Measurements from ENCODE around the gene FGD2. TPM values are rescaled to one million over a fixed set of nuclear protein-coding genes. Genes with fewer than 3 reads are reported as not detected.
"Not testable (repeated sequence)": the region's sequence is repeated elsewhere in the genome, so short reads cannot be mapped to it uniquely, and the experiment has no call there.

The FGD2 gene
- total RNA-seq, 4 donors from 2014 or later, result 11.6 to 34.5 (median 22.5) TPM

DNA sequence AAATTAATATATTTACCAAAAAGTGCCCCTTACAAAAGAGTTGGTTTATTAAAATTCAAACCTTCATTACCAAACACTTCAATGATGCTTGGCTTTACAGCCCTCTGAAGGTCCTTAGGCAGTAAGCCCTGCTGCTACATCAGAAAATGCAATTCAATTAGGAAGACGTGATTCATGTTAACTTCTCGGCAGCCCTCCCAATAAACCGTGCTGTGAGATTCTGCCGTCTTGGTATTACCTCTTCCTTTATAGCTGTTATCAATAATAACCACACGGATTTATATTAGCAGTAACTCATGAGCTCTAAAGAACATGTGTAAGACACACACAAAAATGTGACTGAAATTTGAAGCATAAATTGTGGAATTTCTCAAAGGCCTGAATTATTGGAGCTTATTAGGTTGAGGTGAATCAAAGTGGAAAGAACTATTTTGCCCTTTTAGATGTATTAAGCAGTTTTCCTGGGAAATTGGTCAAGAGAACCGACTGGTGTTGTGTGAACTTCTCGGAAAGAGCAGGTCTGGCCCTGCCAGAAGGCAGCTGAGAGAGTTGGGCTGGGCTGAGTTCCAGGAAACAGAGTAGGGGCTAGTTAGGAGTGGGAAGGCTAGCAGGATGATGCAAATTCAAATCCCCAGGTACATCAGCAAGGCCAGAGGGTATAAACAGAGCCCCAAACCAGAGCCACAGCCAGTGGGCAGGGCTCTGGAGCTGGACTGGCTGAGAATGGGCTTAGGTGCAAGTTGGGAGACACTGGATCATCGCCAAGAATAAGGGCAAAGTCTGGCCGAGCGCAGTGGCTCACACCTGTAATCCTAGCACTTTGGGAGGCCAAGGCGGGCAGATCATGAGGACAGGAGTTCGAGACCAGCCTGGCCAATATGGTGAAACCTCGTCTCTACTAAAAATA lies 33.1 kb downstream of the FGD2 start:
- TF ChIP-seq POLR2AphosphoS5 (IDR thresholded peaks at IDR 0.05), result peak; percentile 78
- no peak for TF ChIP-seq EP300 (IDR thresholded peaks at IDR 0.05)
- no peak for TF ChIP-seq POLR2A (IDR thresholded peaks at IDR 0.05)
- peak overlapping the region in 1 of 4 donors; percentile 7 for H3K27ac ChIP-seq
- no peaks in the 10 kb centered on the region for H3K36me3 ChIP-seq
- peaks cover 0 to 7% (median 0%) of the 10 kb centered on the region in 3 donors for H3K4me1 ChIP-seq
- ATAC-seq, result peak; percentile 81
- 28 to 47% methylated on average over 7 to 11 of the region's 13 CpGs for WGBS, 2 donors (ENCODE audit: low coverage in 1 of 2)
- no peaks in the 10 kb centered on the region for H3K27me3 ChIP-seq
- H3K9me3 ChIP-seq, result no peaks in the 10 kb centered on the region
- H3K4me3 ChIP-seq, result no peak overlapping the region

DNA sequence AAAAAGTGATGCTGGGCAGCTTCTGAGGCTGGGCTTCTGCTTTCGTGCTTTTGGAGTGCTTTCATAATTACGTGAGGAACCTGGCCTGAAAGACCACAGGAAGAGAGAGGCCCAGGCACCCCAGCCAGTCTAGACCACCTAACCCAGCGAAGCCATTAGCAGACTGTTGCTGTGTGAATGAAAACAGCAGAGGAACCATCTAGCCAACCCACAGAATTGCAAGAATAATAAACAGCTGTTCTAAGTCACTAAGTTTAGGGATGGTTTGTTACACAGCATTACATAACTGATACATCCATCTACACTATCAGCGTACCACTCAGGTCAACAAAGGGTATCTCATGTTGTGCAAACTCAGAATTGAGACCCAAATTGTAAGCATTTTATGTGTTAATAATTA lies 34.5 kb downstream of the FGD2 start:
- 91 to 100% methylated on average over 2 to 4 of the region's 4 CpGs for WGBS, 2 donors (ENCODE audit: low coverage in 1 of 2)
- Histone ChIP-seq H3K4me1 (peaks cover 0 to 7% (median 0%) of the 10 kb centered on the region in 3 donors), H3K9me3 (no peaks in the 10 kb centered on the region), H3K4me3 (no peak overlapping the region), H3K36me3 (no peaks in the 10 kb centered on the region), H3K27me3 (no peaks in the 10 kb centered on the region), H3K27ac (no peak overlapping the region)
- no peak for TF ChIP-seq POLR2AphosphoS5 (IDR thresholded peaks at IDR 0.05)
- TF ChIP-seq POLR2A (IDR thresholded peaks at IDR 0.05), result no peak
- TF ChIP-seq, protein P1, sequence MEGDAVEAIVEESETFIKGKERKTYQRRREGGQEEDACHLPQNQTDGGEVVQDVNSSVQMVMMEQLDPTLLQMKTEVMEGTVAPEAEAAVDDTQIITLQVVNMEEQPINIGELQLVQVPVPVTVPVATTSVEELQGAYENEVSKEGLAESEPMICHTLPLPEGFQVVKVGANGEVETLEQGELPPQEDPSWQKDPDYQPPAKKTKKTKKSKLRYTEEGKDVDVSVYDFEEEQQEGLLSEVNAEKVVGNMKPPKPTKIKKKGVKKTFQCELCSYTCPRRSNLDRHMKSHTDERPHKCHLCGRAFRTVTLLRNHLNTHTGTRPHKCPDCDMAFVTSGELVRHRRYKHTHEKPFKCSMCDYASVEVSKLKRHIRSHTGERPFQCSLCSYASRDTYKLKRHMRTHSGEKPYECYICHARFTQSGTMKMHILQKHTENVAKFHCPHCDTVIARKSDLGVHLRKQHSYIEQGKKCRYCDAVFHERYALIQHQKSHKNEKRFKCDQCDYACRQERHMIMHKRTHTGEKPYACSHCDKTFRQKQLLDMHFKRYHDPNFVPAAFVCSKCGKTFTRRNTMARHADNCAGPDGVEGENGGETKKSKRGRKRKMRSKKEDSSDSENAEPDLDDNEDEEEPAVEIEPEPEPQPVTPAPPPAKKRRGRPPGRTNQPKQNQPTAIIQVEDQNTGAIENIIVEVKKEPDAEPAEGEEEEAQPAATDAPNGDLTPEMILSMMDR (IDR thresholded peaks at IDR 0.05), result no peak
- no peak for TF ChIP-seq EP300 (IDR thresholded peaks at IDR 0.05)
- no peak for ATAC-seq

DNA sequence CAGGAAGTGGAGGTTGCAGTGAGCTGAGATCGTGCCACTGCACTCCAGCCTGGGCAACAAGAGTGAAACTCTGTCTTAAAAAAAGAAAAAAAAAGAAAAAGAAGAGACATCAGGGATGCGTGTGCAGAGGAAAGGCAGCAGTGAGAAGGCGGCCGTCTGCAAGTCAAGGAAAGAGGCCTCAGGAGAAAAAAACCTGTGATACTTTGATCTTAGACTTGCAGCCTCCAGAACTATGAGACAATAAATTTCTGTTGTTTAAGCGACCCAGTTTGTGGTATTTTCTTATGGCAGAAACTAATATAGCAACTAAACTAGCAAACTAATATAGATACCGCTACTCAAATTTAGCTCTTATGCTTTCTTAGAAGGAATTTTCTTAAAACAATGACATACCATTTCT lies 36.1 kb downstream of the FGD2 start:
- Histone ChIP-seq H3K4me1 (peaks cover 0 to 7% (median 0%) of the 10 kb centered on the region in 3 donors), H3K27me3 (no peaks in the 10 kb centered on the region), H3K9me3 (no peaks in the 10 kb centered on the region), H3K27ac (no peak overlapping the region), H3K4me3 (no peak overlapping the region), H3K36me3 (no peaks in the 10 kb centered on the region)
- TF ChIP-seq POLR2A (IDR thresholded peaks at IDR 0.05) (no peak), POLR2AphosphoS5 (IDR thresholded peaks at IDR 0.05) (no peak), EP300 (IDR thresholded peaks at IDR 0.05) (no peak)
- TF ChIP-seq, protein P1 (IDR thresholded peaks at IDR 0.05), result no peak
- whole genome bisulfite sequencing, 2 donors (ENCODE audit: low coverage in 1 of 2), result 82 to 86% methylated on average over 5 to 6 of the region's 6 CpGs
- no peak for ATAC-seq

DNA sequence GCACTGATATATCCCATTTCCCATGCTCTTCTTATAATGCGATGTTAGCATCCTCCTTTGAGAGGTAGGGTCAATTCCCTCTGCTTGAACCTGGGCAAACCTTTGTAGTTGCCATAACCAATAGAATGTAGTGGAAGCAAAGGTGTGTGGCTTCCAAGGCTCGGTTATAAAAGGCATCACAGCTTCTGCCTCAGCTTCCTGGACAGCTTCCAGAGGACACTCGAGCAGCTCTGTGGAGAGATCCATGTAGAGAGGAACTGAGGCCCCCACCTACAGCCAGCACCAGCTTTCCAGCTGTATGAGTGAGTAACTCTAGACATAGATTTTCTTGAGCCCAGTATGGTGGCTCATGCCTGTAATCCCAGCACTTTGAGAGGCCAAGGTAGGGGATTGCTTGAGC lies 36.7 kb downstream of the FGD2 start:
- Histone ChIP-seq H3K4me1 (peaks cover 0 to 7% (median 0%) of the 10 kb centered on the region in 3 donors), H3K4me3 (no peak overlapping the region), H3K36me3 (no peaks in the 10 kb centered on the region), H3K9me3 (no peaks in the 10 kb centered on the region), H3K27ac (no peak overlapping the region), H3K27me3 (no peaks in the 10 kb centered on the region)
- WGBS, 2 donors (ENCODE audit: low coverage in 1 of 2), result 64 to 75% methylated on average over 2 to 3 of the region's 3 CpGs
- no peak for ATAC-seq
- TF ChIP-seq EP300 (IDR thresholded peaks at IDR 0.05) (no peak), POLR2AphosphoS5 (IDR thresholded peaks at IDR 0.05) (no peak), POLR2A (IDR thresholded peaks at IDR 0.05) (no peak)
- TF ChIP-seq, protein P1 (IDR thresholded peaks at IDR 0.05), result no peak

DNA sequence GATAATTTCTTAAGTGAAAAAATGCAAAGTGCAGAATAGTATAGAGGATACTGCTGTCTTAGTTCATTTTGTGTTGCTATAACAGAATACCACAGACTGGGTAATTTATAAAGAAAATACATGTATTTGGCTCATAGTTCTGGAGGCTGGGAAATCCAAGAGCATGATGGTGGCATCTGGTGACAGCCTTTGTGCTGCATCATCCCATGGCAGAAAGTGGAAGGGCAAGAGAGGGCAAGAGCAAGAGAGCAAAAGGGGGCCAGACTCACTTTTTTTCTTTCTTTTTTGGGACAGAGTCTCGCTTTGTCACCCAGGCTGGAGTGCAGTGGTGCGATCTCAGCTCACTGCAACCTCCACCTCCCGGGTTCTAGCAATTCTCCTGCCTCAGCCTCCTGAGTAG lies 37.6 kb downstream of the FGD2 start:
- not testable (repeated sequence) for H3K4me3 ChIP-seq, H3K27ac ChIP-seq, H3K36me3 ChIP-seq, H3K4me1 ChIP-seq, H3K9me3 ChIP-seq, H3K27me3 ChIP-seq, ATAC-seq
- 100% methylated on average over 1 of the region's 3 CpGs; no CpG with 5 or more reads in 1 of the 2 donors for WGBS, 2 donors (ENCODE audit: low coverage in 1 of 2)

DNA sequence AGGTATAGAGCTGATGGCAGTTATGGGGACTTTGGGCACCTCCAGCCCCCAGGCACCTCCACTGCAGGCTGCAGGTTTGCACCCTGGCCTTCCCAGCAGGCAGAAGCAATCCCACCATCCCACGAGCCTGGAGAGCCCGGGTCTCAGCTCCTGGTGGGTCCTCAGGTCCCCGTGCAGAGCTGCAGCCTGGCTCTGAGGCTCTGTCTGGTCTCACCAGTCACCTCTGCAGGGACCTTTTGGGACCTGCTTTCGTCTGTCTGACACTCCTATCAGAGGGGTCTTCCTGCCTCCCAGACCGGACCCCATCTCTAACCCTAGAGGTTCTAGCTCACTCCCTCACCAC lies 41.9 kb downstream of the FGD2 start:
- WGBS, 2 donors (ENCODE audit: low coverage in 1 of 2), result 60 to 100% methylated on average over 1 to 2 of the region's 5 CpGs
- H3K4me1 ChIP-seq, result peaks cover 0 to 21% (median 11%) of the 10 kb centered on the region in 3 donors
- TF ChIP-seq EP300 (IDR thresholded peaks at IDR 0.05) (no peak), POLR2AphosphoS5 (IDR thresholded peaks at IDR 0.05) (no peak), POLR2A (IDR thresholded peaks at IDR 0.05) (no peak)
- TF ChIP-seq, protein P1 (IDR thresholded peaks at IDR 0.05), result no peak
- no peaks in the 10 kb centered on the region for H3K36me3 ChIP-seq
- no peak for ATAC-seq
- no peaks in the 10 kb centered on the region for H3K27me3 ChIP-seq
- no peak overlapping the region for H3K27ac ChIP-seq
- H3K4me3 ChIP-seq, result no peak overlapping the region
- no peaks in the 10 kb centered on the region for H3K9me3 ChIP-seq
